HepG2 (cell line): ENCODE measurements around the gene MRPS7. TPM values are rescaled to one million over a fixed set of nuclear protein-coding genes. Genes with fewer than 3 reads are reported as not detected.

Experiments used
- DNMT1 ChIP-seq: sonication (generic); formaldehyde crosslinking; IDR thresholded peaks from 2 replicates; pipeline ENCODE4 v1.5.1; 2020; ENCODE audit warnings: mild to moderate bottlenecking, missing genetic modification reagents
- EHMT2 ChIP-seq: fragments of 200-600 bp; sonication (generic); IDR thresholded peaks from 2 replicates; pipeline ENCODE4 v1.7.0; 2017; ENCODE audit warnings: antibody characterized with exemption, low read depth, low read length, borderline replicate concordance
- FOXM1 ChIP-seq: sonication (generic); formaldehyde crosslinking; IDR thresholded peaks from 2 replicates; pipeline ENCODE4 v1.5.0; 2020; ENCODE audit warnings: missing genetic modification reagents
- KDM3A ChIP-seq: IDR thresholded peaks from 2 replicates; pipeline ENCODE4 v1.6.1; 2018; ENCODE audit warnings: low read depth, missing compliant biosample characterization
- MEF2D ChIP-seq: sonication (generic); formaldehyde crosslinking; IDR thresholded peaks from 2 replicates; pipeline ENCODE4 v1.5.1; 2020; ENCODE audit warnings: mild to moderate bottlenecking, missing genetic modification reagents
- MTA1 ChIP-seq: sonication (generic); formaldehyde crosslinking; IDR thresholded peaks from 2 replicates; pipeline ENCODE4 v1.4.0; 2020; ENCODE audit warnings: missing genetic modification reagents, mild to moderate bottlenecking, borderline replicate concordance
- NCOA1 ChIP-seq: sonication (generic); formaldehyde crosslinking; IDR thresholded peaks from 2 replicates; pipeline ENCODE4 v1.9.0; 2021; ENCODE audit warnings: missing genetic modification reagents
- NCOA5 ChIP-seq: sonication (generic); formaldehyde crosslinking; IDR thresholded peaks from 2 replicates; pipeline ENCODE4 v1.4.0; 2020; ENCODE audit warnings: missing genetic modification reagents
- NFIB ChIP-seq: sonication (generic); formaldehyde crosslinking; IDR thresholded peaks from 2 replicates; pipeline ENCODE4 v1.9.0; 2021; ENCODE audit warnings: missing genetic modification reagents, mild to moderate bottlenecking, borderline replicate concordance
- PBX3 ChIP-seq: sonication (generic); formaldehyde crosslinking; IDR thresholded peaks from 2 replicates; pipeline ENCODE4 v1.8.1; 2023; ENCODE audit warnings: missing genetic modification reagents, inconsistent platforms, borderline replicate concordance
- PHF5A ChIP-seq: IDR thresholded peaks from one replicate; pipeline ENCODE4 v1.6.1; 2018; ENCODE audit warnings: low read depth, missing genetic modification reagents; ENCODE audit not compliant: unreplicated experiment
- RBM22 ChIP-seq: fragments of 200-400 bp; formaldehyde crosslinking; optimal IDR thresholded peaks from 2 replicates; pipeline ENCODE3; 2017; ENCODE audit warnings: mild to moderate bottlenecking, low read length, moderate library complexity
- REL ChIP-seq: sonication (generic); formaldehyde crosslinking; conservative IDR thresholded peaks from 2 replicates; pipeline ENCODE4 v1.8.0; 2022; ENCODE audit warnings: mild to moderate bottlenecking, missing genetic modification reagents, moderate library complexity
- SAFB2 ChIP-seq: sonication (generic); formaldehyde crosslinking; IDR thresholded peaks from 2 replicates; pipeline ENCODE4 v1.5.1; 2020; ENCODE audit warnings: missing genetic modification reagents, low read depth, mild to moderate bottlenecking, borderline replicate concordance
- SP1 ChIP-seq, 2 experiments: fragments of 450-650 bp in 1 of 2; sonication (generic) in 1 of 2; formaldehyde crosslinking in 1 of 2; IDR thresholded peaks; 2 replicates each; pipeline versions ENCODE4 v1.4.0 to v1.6.1; 2016 to 2020; ENCODE audit warnings: missing genetic modification reagents in 1 of 2
- TIGD3 ChIP-seq: sonication (generic); formaldehyde crosslinking; IDR thresholded peaks from 2 replicates; pipeline ENCODE4 v1.5.1; 2020; ENCODE audit warnings: mild to moderate bottlenecking, missing genetic modification reagents, borderline replicate concordance
- ZFY ChIP-seq: sonication (generic); formaldehyde crosslinking; IDR thresholded peaks from 2 replicates; pipeline ENCODE4 v1.4.0; 2020; ENCODE audit warnings: missing genetic modification reagents
- ZGPAT ChIP-seq: IDR thresholded peaks from 2 replicates; pipeline ENCODE4 v1.6.1; 2016; ENCODE audit warnings: mild to moderate bottlenecking
- ZNF275 ChIP-seq: sonication (generic); formaldehyde crosslinking; IDR thresholded peaks from 2 replicates; pipeline ENCODE4 v1.8.0; 2022; ENCODE audit warnings: missing genetic modification reagents, mild to moderate bottlenecking, inconsistent platforms, borderline replicate concordance
- ZNF382 ChIP-seq: sonication (generic); formaldehyde crosslinking; IDR thresholded peaks from 2 replicates; pipeline ENCODE4 v1.5.0; 2020; ENCODE audit warnings: missing genetic modification reagents, mild to moderate bottlenecking, borderline replicate concordance
- ZNF580 ChIP-seq: IDR thresholded peaks from 2 replicates; pipeline ENCODE4 v1.6.1; 2016; ENCODE audit warnings: low read depth, borderline replicate concordance
- ZNF607 ChIP-seq: sonication (generic); formaldehyde crosslinking; IDR thresholded peaks from 2 replicates; pipeline ENCODE4 v1.5.1; 2020; ENCODE audit warnings: missing genetic modification reagents, mild to moderate bottlenecking, borderline replicate concordance
- ZNF616 ChIP-seq: sonication (generic); formaldehyde crosslinking; IDR thresholded peaks from 2 replicates; pipeline ENCODE4 v1.5.0; 2020; ENCODE audit warnings: low read depth, mild to moderate bottlenecking, missing genetic modification reagents
- ZNF83 ChIP-seq: sonication (generic); formaldehyde crosslinking; IDR thresholded peaks from 2 replicates; pipeline ENCODE4 v1.4.0; 2020; ENCODE audit warnings: missing genetic modification reagents, mild to moderate bottlenecking, borderline replicate concordance
- polyA plus RNA-seq, 8 experiments: library from polyadenylated mRNA; depleted of rRNA in 3 of 8; stranded (reverse) in 7 of 8; unstranded in 1 of 8; fragments of >200 nt; fragmentation: Illumina TruSeq in 4 of 8; extraction: Trizol in 4 of 8; gene quantifications; 2 replicates each; pipeline versions ENCODE4 v1.2.1 to v1.2.3, GENCODE V29; 2011 to 2016; ENCODE audit warnings: low read depth in 4 of 8, missing spikeins in 1 of 8, mixed read lengths in 1 of 8; ENCODE audit not compliant: insufficient read depth in 1 of 8
- total RNA-seq, 5 experiments: library from RNA; depleted of rRNA; stranded (reverse); fragments of >200 nt; fragmentation: Illumina TruSeq; extraction: Trizol; gene quantifications; 2 replicates each; pipeline ENCODE4 v1.2.3, GENCODE V29; 2016; ENCODE audit warnings: low read depth in 1 of 5

The MRPS7 gene
- total and polyA plus RNA-seq, 2 of the 13 experiments (the other 11 are each of a cell fraction or from before 2014, with no cell fraction given): 97.0 to 162 TPM

GRCh38 chr17:75267411-75268232, 5.9 kb downstream of the MRPS7 start (continued):
- TF ChIP-seq PHF5A (peak; percentile 75), NCOA1 (CRISPR knock-in tag) (no peak), ZNF580 (CRISPR knock-in tag) (peak; percentile 83), MEF2D (CRISPR knock-in tag) (no peak), SP1 (IDR thresholded peaks at IDR 0.05) (no peak), SP1 (CRISPR knock-in tag; IDR thresholded peaks at IDR 0.05) (peak; percentile 66), TIGD3 (CRISPR knock-in tag) (peak; percentile 80; the same call in 1 of the 2 replicates), ZGPAT (peak; percentile 86), NFIB (CRISPR knock-in tag) (no peak), ZNF83 (CRISPR knock-in tag) (0 out of 2 replicates have a peak, but pooled peaks have one; percentile 18), ZFY (CRISPR knock-in tag) (peak; percentile 81), ZNF616 (CRISPR knock-in tag) (peak; percentile 89; the same call in 1 of the 2 replicates), DNMT1 (CRISPR knock-in tag) (no peak), ZNF275 (CRISPR knock-in tag) (no peak), REL (CRISPR knock-in tag) (no peak), ZNF382 (CRISPR knock-in tag) (no peak), RBM22 (peak; percentile 46), FOXM1 (no peak), PBX3 (CRISPR knock-in tag) (no peak), ZNF607 (CRISPR knock-in tag) (no peak), NCOA5 (no peak), EHMT2 (no peak), KDM3A (CRISPR knock-in tag) (peak; percentile 93; the same call in 1 of the 2 replicates), SAFB2 (CRISPR knock-in tag) (peak; percentile 69), MTA1 (CRISPR knock-in tag) (peak; percentile 93)
